ENCODE measurements around the gene CCDC85A.

Gene CCDC85A

DNA sequence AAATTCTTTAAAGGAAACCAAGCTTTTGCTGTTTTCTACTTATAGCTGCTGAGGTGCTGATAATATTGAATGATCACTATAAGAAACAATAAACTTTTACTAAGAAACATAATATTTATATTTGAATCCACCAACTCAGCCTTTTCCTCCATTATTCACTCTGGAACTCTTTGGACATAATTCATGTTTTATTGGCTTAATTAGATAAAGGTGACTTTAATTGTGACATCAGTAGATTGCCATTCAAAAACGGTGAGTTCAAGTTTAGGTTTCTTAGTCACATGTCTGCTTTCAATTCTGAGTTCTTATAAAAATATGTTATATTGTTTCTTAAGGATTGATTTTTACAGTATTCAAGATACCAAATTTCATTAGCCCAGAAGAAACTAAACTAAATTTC is 24.0 kb downstream of the CCDC85A start:
- no peaks in the 10 kb centered on the region for H3K36me3 ChIP-seq (ENCODE audit: insufficient read depth, low read length)
- no peaks in the 10 kb centered on the region for H3K27me3 ChIP-seq (ENCODE audit: insufficient read depth, low read length, poor library complexity, severe bottlenecking)
- no peaks in the 10 kb centered on the region for H3K9me2 ChIP-seq (replicated peaks; ENCODE audit: low read depth, low read length)
- H3K79me2 ChIP-seq (ENCODE audit: insufficient read depth, low read length) = no peaks in the 10 kb centered on the region
- no peaks in the 10 kb centered on the region for H3K4me1 ChIP-seq (ENCODE audit: insufficient read depth, low read length, poor library complexity, severe bottlenecking)
- no peaks in the 10 kb centered on the region for H4K20me1 ChIP-seq (ENCODE audit: insufficient read depth, low read length, poor library complexity, severe bottlenecking)
- no peak for TF ChIP-seq EZH2phosphoT487 (IDR thresholded peaks at IDR 0.05; ENCODE audit: borderline replicate concordance)
- TF ChIP-seq, protein P1, sequence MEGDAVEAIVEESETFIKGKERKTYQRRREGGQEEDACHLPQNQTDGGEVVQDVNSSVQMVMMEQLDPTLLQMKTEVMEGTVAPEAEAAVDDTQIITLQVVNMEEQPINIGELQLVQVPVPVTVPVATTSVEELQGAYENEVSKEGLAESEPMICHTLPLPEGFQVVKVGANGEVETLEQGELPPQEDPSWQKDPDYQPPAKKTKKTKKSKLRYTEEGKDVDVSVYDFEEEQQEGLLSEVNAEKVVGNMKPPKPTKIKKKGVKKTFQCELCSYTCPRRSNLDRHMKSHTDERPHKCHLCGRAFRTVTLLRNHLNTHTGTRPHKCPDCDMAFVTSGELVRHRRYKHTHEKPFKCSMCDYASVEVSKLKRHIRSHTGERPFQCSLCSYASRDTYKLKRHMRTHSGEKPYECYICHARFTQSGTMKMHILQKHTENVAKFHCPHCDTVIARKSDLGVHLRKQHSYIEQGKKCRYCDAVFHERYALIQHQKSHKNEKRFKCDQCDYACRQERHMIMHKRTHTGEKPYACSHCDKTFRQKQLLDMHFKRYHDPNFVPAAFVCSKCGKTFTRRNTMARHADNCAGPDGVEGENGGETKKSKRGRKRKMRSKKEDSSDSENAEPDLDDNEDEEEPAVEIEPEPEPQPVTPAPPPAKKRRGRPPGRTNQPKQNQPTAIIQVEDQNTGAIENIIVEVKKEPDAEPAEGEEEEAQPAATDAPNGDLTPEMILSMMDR (conservative IDR thresholded peaks at IDR 0.05; ENCODE audit: low read length) = no peak
- no peak overlapping the region for H3K9ac ChIP-seq (ENCODE audit: low read depth, low read length, poor library complexity, severe bottlenecking)
- H3K4me3 ChIP-seq (ENCODE audit: low read length, poor library complexity, severe bottlenecking) = no peak overlapping the region
- H3K4me2 ChIP-seq (ENCODE audit: low read depth, low read length, poor library complexity, severe bottlenecking) = no peak overlapping the region
- no peak overlapping the region for H2AFZ ChIP-seq (ENCODE audit: low read length)
- no peaks in the 10 kb centered on the region for H3K9me3 ChIP-seq (ENCODE audit: insufficient read depth, low read depth, low read length)
- H3F3A ChIP-seq (ENCODE audit: low read depth) = no peaks in the 10 kb centered on the region

DNA sequence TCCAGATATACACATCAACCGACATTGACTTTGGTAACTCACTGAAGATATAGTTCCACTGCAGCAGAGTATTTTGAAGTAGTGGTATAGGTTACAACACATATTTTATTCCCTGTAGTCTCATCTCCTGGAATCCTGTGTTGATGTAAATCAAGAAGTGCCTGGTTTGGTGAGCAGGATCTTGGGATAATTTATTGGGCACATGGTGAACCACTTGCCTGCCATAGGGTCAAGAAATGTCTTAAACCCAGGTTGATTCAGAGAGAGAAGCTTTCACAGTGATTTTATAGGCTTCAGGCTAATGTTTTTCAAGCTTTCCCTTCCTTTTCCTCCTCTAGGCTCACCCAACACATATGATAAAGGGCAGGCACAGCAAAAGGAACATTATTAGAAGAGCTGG is 24.6 kb downstream of the CCDC85A start:
- Histone ChIP-seq H4K20me1 (ENCODE audit: insufficient read depth, low read length, poor library complexity, severe bottlenecking) (no peaks in the 10 kb centered on the region), H3K9me3 (ENCODE audit: insufficient read depth, low read depth, low read length) (no peaks in the 10 kb centered on the region)

DNA sequence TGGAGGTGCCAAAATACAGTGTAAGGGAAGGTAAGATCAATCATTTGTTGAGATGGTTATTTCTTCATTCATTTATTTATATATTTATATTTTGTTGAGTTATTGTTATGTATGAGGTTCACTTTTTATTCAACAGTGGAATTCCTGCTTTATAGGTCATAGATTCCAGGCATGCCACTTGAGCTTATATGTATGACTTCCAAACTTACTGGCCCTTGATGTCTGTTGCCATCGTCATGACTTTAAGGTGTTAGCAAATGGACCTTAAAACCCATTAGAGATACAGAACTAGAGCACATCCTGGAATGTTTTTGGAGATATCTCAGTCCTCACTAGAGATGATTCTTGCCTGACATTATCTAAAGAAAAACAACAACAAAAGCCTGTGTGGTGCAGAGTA is 25.9 kb downstream of the CCDC85A start:
- no peak overlapping the region for H3K4me2 ChIP-seq (ENCODE audit: low read depth, low read length, poor library complexity, severe bottlenecking)
- no peaks in the 10 kb centered on the region for H4K20me1 ChIP-seq (ENCODE audit: insufficient read depth, low read length, poor library complexity, severe bottlenecking)
- H3K36me3 ChIP-seq (ENCODE audit: insufficient read depth, low read length) = no peaks in the 10 kb centered on the region
- no peak overlapping the region for H3K4me3 ChIP-seq (ENCODE audit: low read length, poor library complexity, severe bottlenecking)
- H3K9ac ChIP-seq (ENCODE audit: low read depth, low read length, poor library complexity, severe bottlenecking) = no peak overlapping the region
- no peaks in the 10 kb centered on the region for H3K9me2 ChIP-seq (replicated peaks; ENCODE audit: low read depth, low read length)
- H3F3A ChIP-seq (ENCODE audit: low read depth) = no peaks in the 10 kb centered on the region
- no peaks in the 10 kb centered on the region for H3K9me3 ChIP-seq (ENCODE audit: insufficient read depth, low read depth, low read length)
- H3K27me3 ChIP-seq (ENCODE audit: insufficient read depth, low read length, poor library complexity, severe bottlenecking) = no peaks in the 10 kb centered on the region
- H2AFZ ChIP-seq (ENCODE audit: low read length) = no peak overlapping the region
- TF ChIP-seq EZH2phosphoT487 (IDR thresholded peaks at IDR 0.05; ENCODE audit: borderline replicate concordance) = no peak
- H3K4me1 ChIP-seq (ENCODE audit: insufficient read depth, low read length, poor library complexity, severe bottlenecking) = no peaks in the 10 kb centered on the region
- no peaks in the 10 kb centered on the region for H3K79me2 ChIP-seq (ENCODE audit: insufficient read depth, low read length)

More for the DNA sequence above, 24.6 kb downstream of the CCDC85A start:
- no peak overlapping the region for H3K9ac ChIP-seq (ENCODE audit: low read depth, low read length, poor library complexity, severe bottlenecking)
- H3K9me2 ChIP-seq (replicated peaks; ENCODE audit: low read depth, low read length) = no peaks in the 10 kb centered on the region
- TF ChIP-seq EZH2phosphoT487 (IDR thresholded peaks at IDR 0.05; ENCODE audit: borderline replicate concordance) = no peak
- TF ChIP-seq, protein P1 (conservative IDR thresholded peaks at IDR 0.05; ENCODE audit: low read length) = no peak
- H3F3A ChIP-seq (ENCODE audit: low read depth) = no peaks in the 10 kb centered on the region
- H2AFZ ChIP-seq (ENCODE audit: low read length) = no peak overlapping the region
- H3K36me3 ChIP-seq (ENCODE audit: insufficient read depth, low read length) = no peaks in the 10 kb centered on the region
- H3K4me2 ChIP-seq (ENCODE audit: low read depth, low read length, poor library complexity, severe bottlenecking) = no peak overlapping the region
- no peak overlapping the region for H3K4me3 ChIP-seq (ENCODE audit: low read length, poor library complexity, severe bottlenecking)
- no peaks in the 10 kb centered on the region for H3K27me3 ChIP-seq (ENCODE audit: insufficient read depth, low read length, poor library complexity, severe bottlenecking)
- no peaks in the 10 kb centered on the region for H3K79me2 ChIP-seq (ENCODE audit: insufficient read depth, low read length)
- no peaks in the 10 kb centered on the region for H3K4me1 ChIP-seq (ENCODE audit: insufficient read depth, low read length, poor library complexity, severe bottlenecking)

DNA sequence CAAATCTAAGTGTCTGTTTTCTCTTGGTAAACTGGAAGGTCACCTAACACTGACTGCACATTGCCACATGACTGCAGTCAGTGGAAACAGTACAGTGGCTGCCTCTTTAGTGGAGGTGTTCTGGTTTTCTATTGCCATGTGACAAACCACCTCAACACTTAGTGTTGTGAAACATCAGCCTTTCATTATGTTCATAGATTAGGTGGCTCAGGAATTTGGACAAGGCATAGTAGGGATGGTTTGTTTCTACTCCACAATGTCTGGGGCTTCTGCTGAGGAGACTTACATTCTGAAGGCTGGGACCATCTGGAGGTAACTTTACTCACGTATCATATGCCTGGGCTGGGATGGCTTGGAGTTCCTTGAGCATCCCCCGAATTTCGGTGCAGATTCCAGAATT is 26.5 kb downstream of the CCDC85A start:
- H3K4me2 ChIP-seq (ENCODE audit: low read depth, low read length, poor library complexity, severe bottlenecking) = no peak overlapping the region
- no peaks in the 10 kb centered on the region for H3K9me3 ChIP-seq (ENCODE audit: insufficient read depth, low read depth, low read length)
- H4K20me1 ChIP-seq (ENCODE audit: insufficient read depth, low read length, poor library complexity, severe bottlenecking) = no peaks in the 10 kb centered on the region
- no peaks in the 10 kb centered on the region for H3K36me3 ChIP-seq (ENCODE audit: insufficient read depth, low read length)
- no peaks in the 10 kb centered on the region for H3K4me1 ChIP-seq (ENCODE audit: insufficient read depth, low read length, poor library complexity, severe bottlenecking)
- H3K79me2 ChIP-seq (ENCODE audit: insufficient read depth, low read length) = no peaks in the 10 kb centered on the region
- no peak overlapping the region for H3K4me3 ChIP-seq (ENCODE audit: low read length, poor library complexity, severe bottlenecking)
- no peaks in the 10 kb centered on the region for H3K27me3 ChIP-seq (ENCODE audit: insufficient read depth, low read length, poor library complexity, severe bottlenecking)
- no peak overlapping the region for H3K9ac ChIP-seq (ENCODE audit: low read depth, low read length, poor library complexity, severe bottlenecking)
- no peak overlapping the region for H2AFZ ChIP-seq (ENCODE audit: low read length)
- H3F3A ChIP-seq (ENCODE audit: low read depth) = no peaks in the 10 kb centered on the region
- no peak for TF ChIP-seq EZH2phosphoT487 (IDR thresholded peaks at IDR 0.05; ENCODE audit: borderline replicate concordance)
- TF ChIP-seq, protein P1 (conservative IDR thresholded peaks at IDR 0.05; ENCODE audit: low read length) = no peak
- no peaks in the 10 kb centered on the region for H3K9me2 ChIP-seq (replicated peaks; ENCODE audit: low read depth, low read length)
